GM10847 (cell line): Measurements from ENCODE around the gene PCDH18.

Experiments
- POLR2A ChIP-seq: IDR thresholded peaks from 2 replicates; pipeline ENCODE4 v1.6.1; 2011; ENCODE audit not compliant: insufficient read length; ENCODE audit errors: extremely low read depth

Gene PCDH18

GRCh38 chr4:137531986-137532868 lies at the start of gene PCDH18:
PCDH18 (minus strand) TSS chr4:137532494; CDS start chr4:137532088, 406 bp downstream.
- TF ChIP-seq POLR2A, result no peak

- TF ChIP-seq POLR2A, result no peak
Measured at GRCh38 chr4:137576446-137576845, 44.2 kb upstream of the PCDH18 start.

DNA sequence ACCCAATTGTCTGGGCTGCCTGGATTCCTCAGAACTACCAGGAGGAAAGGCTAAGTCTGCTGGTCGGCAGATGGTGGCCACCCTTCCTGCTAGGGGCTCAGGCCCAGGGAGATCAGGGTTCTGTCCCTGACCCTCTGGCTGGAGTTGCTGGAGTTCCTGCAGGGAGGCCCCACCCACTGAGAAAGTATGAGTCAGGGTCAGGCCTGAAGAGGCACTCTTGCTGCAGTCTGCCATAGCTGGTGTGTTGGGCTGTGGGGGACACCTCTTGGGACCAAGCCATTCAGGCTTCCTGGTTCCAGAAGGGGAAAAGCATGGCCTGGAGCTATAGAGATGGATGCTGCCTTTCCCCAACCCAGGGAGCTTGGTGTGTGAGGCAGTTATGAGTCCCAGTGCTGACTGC lies 40.4 kb upstream of the PCDH18 start:
- TF ChIP-seq POLR2A, result no peak

GRCh38 chr4:137572163-137572562 lies 39.9 kb upstream of the PCDH18 start:
- TF ChIP-seq POLR2A, result no peak

GRCh38 chr4:137559801-137560200 lies 27.5 kb upstream of the PCDH18 start:
- no peak for TF ChIP-seq POLR2A

DNA sequence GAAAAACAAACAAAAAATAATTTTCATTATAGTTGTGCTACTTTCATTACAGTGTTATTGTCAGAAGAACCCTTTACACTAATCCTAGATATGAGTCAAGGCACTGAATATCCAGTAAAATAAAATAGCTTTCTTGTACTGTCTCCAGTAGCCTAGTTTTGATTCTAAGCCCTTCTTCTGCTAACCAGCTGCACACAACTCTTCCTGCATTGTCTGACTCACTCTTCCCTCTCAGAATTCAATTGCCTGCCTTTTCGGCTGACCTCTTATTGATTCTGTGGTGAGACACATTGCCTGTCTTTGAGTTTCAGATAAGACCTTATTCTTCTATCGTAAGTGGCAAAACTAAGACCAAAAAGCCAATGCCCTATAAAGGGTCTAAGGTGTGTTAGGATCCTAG lies 26.7 kb upstream of the PCDH18 start:
- no peak for TF ChIP-seq POLR2A

DNA sequence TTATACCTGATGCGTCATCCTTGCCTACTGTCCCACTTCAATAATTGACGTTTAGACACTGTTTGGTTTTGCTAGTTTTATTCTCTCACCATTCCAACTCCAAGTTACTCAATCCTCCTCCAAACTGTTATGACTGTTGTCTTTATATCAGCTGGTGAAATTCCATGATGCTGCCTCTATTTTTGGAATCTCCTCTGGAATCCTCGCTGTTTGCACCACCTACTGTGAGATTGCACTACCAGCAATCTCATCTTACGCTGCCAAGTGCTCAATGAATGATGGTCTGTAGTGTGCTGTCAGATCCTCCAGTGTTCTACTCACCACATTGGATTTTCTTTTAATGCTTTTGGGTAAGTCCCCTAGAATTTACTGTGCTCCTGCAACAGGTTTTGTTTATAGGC lies 13.2 kb upstream of the PCDH18 start:
- no peak for TF ChIP-seq POLR2A

- TF ChIP-seq POLR2A, result no peak
Measured at GRCh38 chr4:137543648-137544047, 11.4 kb upstream of the PCDH18 start.

DNA sequence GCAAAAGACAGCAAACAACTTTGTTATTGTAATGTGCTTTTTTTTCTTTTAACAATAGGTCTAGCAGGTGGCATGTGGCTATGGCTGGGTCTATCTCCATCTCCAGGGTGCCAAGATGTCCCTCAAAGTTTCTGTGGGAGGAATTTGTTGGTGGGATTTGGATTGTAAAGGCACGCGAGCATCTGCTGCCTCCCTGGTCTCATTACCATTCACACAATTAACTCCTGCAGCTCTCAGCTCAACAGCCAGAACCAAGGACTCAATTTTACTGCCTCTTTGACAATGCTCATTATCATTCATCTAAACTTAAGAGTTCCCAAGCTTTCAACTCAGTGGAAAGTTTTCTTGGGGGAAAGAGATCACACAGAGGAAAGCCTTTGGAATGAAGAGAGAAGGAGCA lies 10.9 kb upstream of the PCDH18 start:
- no peak for TF ChIP-seq POLR2A

DNA sequence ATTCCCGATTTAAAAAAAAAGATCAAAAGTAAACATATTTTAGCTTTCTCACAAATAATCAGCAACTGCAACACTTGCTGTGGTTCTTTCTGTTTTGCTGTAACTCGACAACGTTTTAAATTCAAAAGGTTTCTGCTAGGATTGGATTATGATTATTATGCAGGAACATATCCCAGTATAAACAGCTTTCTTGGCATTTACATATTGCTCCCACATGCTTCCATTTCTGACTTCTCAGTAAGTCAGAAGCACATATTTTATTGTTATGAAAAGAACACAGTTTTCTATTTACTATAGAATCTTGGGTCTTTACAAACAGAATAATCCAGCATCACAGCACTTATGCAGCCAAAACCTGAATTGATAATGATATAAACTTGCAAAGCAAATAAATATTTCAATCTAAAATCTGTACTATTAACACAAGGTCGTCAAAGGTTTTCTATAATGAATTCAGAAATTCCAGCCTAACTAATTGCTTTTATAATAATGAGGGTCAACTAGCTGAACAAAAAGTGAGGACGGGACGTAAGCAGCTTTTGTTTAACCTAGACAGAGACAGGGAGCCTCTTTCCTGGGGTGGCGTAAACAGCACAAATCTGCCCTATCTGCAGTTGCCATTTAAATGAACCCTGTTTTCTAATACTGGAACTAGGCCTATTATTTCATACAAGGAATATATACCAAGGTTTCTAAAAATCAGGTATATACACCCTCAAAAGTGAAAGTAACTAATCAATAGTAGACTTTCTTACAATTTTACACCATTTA lies 9.8 kb upstream of the PCDH18 start:
- TF ChIP-seq POLR2A, result no peak

GRCh38 chr4:137541181-137541580 lies 8.9 kb upstream of the PCDH18 start:
- TF ChIP-seq POLR2A, result no peak

- no peak for TF ChIP-seq POLR2A
Measured at GRCh38 chr4:137540356-137540755, 8.1 kb upstream of the PCDH18 start.

DNA sequence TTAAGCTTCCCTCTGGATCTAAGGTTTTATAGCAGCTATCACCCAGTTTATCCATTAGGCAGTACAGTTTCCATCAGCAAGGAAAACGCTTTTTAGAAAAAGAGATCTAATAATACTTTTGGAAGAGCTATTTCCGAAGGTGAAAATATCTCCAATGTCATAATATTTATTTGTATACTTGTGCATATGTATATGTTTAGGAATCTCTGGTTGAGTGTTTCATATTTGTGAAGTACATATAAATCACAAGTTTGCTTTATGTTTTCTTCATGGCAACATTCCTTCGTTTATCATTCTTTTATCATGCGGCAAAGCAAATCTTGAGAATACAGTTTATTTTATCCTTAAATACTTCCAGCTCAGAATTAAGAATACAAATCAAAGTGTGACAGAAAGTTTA lies 6.2 kb upstream of the PCDH18 start:
- TF ChIP-seq POLR2A, result no peak

DNA sequence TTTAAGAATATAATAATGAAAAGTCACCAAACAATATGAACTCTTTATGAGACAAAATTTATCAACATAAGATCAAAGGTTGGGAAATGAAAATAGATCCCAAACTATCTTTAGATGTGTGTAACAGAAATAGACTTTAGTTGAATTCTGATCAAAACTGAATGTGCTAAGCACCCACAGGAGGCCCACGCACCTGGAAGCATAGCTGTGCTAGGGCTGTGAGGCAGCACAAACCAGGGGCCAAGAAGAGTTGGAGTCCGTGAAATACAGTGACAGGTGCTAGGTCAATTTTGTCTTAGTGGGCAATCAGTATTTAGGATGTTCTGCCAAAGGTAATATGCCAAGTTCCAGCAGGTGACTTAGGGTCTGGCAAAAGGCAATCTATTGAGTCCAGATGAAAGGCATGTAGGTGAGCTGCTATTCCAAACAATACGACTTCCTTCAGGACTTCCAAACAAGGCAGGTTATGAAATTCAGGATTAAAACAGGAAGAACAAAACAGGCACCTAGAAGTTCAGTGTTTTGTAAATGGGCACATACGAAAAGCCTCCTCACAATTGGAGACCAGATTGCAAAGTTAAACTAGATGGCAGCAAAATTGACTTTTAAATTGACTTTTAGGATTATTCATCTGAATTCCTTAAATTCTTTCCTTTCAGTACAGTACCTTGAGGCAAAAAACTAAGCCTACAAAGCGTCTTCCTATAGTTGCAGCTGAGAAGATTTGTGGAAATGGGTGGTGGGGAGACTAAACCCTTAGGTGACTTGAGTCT lies 4.7 kb upstream of the PCDH18 start:
- TF ChIP-seq POLR2A, result no peak

DNA sequence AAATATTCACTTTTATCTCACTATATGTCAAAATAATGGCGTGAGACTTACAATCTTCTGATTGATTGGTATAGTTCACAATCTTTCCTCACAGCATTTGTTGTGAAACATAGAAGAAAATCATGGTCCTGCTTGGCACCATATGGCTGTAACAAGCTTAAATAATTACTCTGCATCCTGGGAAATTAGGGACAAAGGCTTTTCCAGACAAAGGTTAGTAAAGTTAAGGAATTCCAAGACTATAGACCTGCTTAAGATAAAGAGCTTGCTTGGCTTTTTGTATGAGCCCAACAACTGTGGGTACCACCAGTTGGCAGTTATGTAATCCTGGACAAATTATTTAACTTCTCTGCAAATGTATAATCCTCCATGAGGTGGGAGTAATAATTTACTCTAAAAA lies 3.4 kb upstream of the PCDH18 start:
- no peak for TF ChIP-seq POLR2A
